SK-N-SH (cell line): ENCODE measurements around the gene PYDC1.

Source experiments
- CTCF ChIP-seq: fragments of 200-600 bp; sonication (generic); IDR thresholded peaks from 2 replicates; pipeline ENCODE4 v1.6.1; 2017; ENCODE audit warnings: antibody characterized with exemption, mild to moderate bottlenecking, moderate library complexity
- GABPA ChIP-seq: IDR thresholded peaks from 2 replicates; pipeline ENCODE4 v1.4.0; 2012; ENCODE audit warnings: low read depth, mild to moderate bottlenecking
- POLR2AphosphoS5 ChIP-seq: IDR thresholded peaks from 2 replicates; pipeline ENCODE4 v1.6.1; 2012; ENCODE audit warnings: low read depth, low read length
- RFX5 ChIP-seq: IDR thresholded peaks from 2 replicates; pipeline ENCODE4 v1.6.1; 2012; ENCODE audit warnings: mild to moderate bottlenecking, improper control_type of control experiment, low read length
- TAF1 ChIP-seq: IDR thresholded peaks from 2 replicates; pipeline ENCODE4 v1.6.1; 2012; ENCODE audit warnings: low read depth, mild to moderate bottlenecking, low read length, moderate library complexity, borderline replicate concordance
- USF2 ChIP-seq: fragments of 150-350 bp; IDR thresholded peaks from 2 replicates; pipeline ENCODE4 v1.6.1; 2017; ENCODE audit warnings: antibody characterized with exemption, low read length, low read depth, borderline replicate concordance
- YY1 ChIP-seq: IDR thresholded peaks from 2 replicates; pipeline ENCODE4 v1.4.0; 2012; ENCODE audit warnings: low read depth, mild to moderate bottlenecking
- TF ChIP-seq, protein P1 (sequence below): IDR thresholded peaks from 2 replicates; pipeline ENCODE4 v1.4.0; 2012; ENCODE audit warnings: low read depth

DNA sequence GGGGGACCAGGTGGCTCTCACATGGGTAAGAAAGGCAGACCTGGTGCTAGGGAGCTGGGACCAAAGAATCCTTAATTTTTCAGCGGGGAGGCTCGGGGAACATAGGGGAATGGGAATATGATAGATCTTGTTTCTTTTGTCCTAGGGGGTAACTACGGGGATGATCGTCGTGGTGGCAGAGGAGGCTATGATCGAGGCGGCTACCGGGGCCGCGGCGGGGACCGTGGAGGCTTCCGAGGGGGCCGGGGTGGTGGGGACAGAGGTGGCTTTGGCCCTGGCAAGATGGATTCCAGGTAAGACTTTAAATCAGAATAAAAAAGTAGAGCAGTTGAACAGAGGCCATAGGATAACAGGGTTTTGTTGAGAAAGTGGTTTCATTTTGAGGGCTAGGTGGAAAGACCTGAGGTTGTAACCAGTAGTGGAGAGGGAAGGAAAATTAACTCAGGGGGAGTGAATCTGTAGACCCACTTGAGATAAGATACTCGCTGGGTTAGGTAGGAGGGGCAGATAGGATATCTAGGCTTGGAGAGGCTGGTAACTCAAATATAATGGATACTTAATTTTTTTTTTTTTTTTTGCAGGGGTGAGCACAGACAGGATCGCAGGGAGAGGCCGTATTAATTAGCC lies 26.0 kb downstream of the PYDC1 start:
- TF ChIP-seq YY1 (no peak), GABPA (no peak), POLR2AphosphoS5 (no peak), RFX5 (no peak), CTCF (no peak), USF2 (no peak), TAF1 (no peak)
- TF ChIP-seq, protein P1, sequence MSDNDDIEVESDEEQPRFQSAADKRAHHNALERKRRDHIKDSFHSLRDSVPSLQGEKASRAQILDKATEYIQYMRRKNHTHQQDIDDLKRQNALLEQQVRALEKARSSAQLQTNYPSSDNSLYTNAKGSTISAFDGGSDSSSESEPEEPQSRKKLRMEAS, result no peak
